Panc1 (cell line): Measurements from ENCODE around the gene CSNK1E. TPM values are rescaled to one million over a fixed set of nuclear protein-coding genes. Genes with fewer than 3 reads are reported as not detected.

Source experiments
- ATAC-seq: fragments of 200-7000 bp; cut with Tn5 transposase; 2 replicates; pipeline ENCODE4 v1.9.1; 2020; ENCODE audit warnings: mild to moderate bottlenecking, moderate library complexity
- BruUV-seq: library from RNA; stranded (reverse); fragments of 400-500 nt; replicated peaks from 2 replicates; lab custom pipeline; 2021; lab: Mats Ljungman, UMichigan
- CTCF ChIA-PET: fragments of 300-600 bp; sonication (Branson Sonifier 250); formaldehyde crosslinking; loops from one replicate; lab custom pipeline; 2022; ENCODE audit warnings: antibody characterized with exemption; lab: Charles Lee
- POLR2A ChIA-PET: fragments of 300-600 bp; sonication (Branson Sonifier 250); formaldehyde crosslinking; loops from one replicate; lab custom pipeline; 2022; ENCODE audit warnings: antibody characterized with exemption; lab: Charles Lee
- DNase-seq: peaks from one replicate; pipeline ENCODE4 v3.0.0-alpha.2; 2010; ENCODE audit warnings: low read depth, low spot score
- H3K27ac ChIP-seq: 2 replicates; pipeline ENCODE4 v1.5.1; 2011; ENCODE audit warnings: mild to moderate bottlenecking, low read length, inconsistent platforms
- H3K27me3 ChIP-seq: fragments of 200-500 bp; sonication (Bioruptor generic); 2 replicates; pipeline ENCODE4 v1.6.0; 2014; ENCODE audit warnings: low read length, inconsistent platforms; ENCODE audit not compliant: control insufficient read depth, insufficient read depth
- H3K36me3 ChIP-seq: fragments of 200-500 bp; sonication (Bioruptor generic); 2 replicates; pipeline ENCODE4 v1.5.1; 2014; ENCODE audit warnings: inconsistent platforms, mild to moderate bottlenecking, low read length, moderate library complexity; ENCODE audit not compliant: control insufficient read depth, insufficient read depth
- H3K4me1 ChIP-seq: 2 replicates; pipeline ENCODE4 v1.5.1; 2011; ENCODE audit warnings: inconsistent platforms, mild to moderate bottlenecking, low read length, moderate library complexity; ENCODE audit not compliant: control insufficient read depth, insufficient read depth
- H3K4me3 ChIP-seq, 2 experiments: 2 replicates each; pipeline ENCODE4 v1.5.1; 2011 to 2012; ENCODE audit warnings: low read depth in 2 of 2, low read length in 2 of 2, mild to moderate bottlenecking in 2 of 2, inconsistent platforms in 1 of 2, moderate library complexity in 1 of 2
- H3K9me3 ChIP-seq: fragments of 200-500 bp; sonication (Bioruptor generic); 2 replicates; pipeline ENCODE4 v1.5.1; 2014; ENCODE audit warnings: low read depth, mild to moderate bottlenecking, inconsistent platforms, low read length, moderate library complexity; ENCODE audit not compliant: control insufficient read depth, insufficient read depth
- POLR2AphosphoS5 ChIP-seq: IDR thresholded peaks from 2 replicates; pipeline ENCODE4 v1.6.1; 2012; ENCODE audit warnings: mild to moderate bottlenecking, low read depth, low read length, moderate library complexity
- SIN3A ChIP-seq: IDR thresholded peaks from 2 replicates; pipeline ENCODE4 v1.6.1; 2012; ENCODE audit warnings: low read depth, mild to moderate bottlenecking, low read length, moderate library complexity, borderline replicate concordance; ENCODE audit not compliant: insufficient read depth
- TCF7L2 ChIP-seq: IDR thresholded peaks from 2 replicates; pipeline ENCODE4 v1.6.1; 2011; ENCODE audit warnings: mild to moderate bottlenecking, low read depth, low read length, inconsistent platforms
- in situ Hi-C: cut with HindIII; loops from 2 replicates; pipeline ENCODE4 v1.10.0; 2016; ENCODE audit warnings: low sequenced_read_pairs, low pct_unique_long_range_greater_than_20kb
- intact Hi-C: fragments of 100-400 bp; cut with micrococcal nuclease; formaldehyde crosslinking; loops from one replicate; pipeline ENCODE4 v1.10.0; 2022; ENCODE audit not compliant: unreplicated experiment
- total RNA-seq: library from RNA; stranded (reverse); gene quantifications from one replicate; pipeline ENCODE4 v1.2.1, GENCODE V29; 2021; ENCODE audit not compliant: unreplicated experiment
- TF ChIP-seq, protein P1 (sequence below), 2 experiments: IDR thresholded peaks; 2 replicates each; pipeline ENCODE4 v1.6.1; 2011 to 2012; ENCODE audit warnings: low read depth in 2 of 2, control low read depth in 1 of 2, low read length in 1 of 2, mild to moderate bottlenecking in 1 of 2, moderate library complexity in 1 of 2; ENCODE audit not compliant: insufficient read depth in 1 of 2
- TF ChIP-seq, protein P2 (sequence below): fragments of 450-650 bp; IDR thresholded peaks from 2 replicates; pipeline ENCODE4 v1.5.1; 2017; ENCODE audit warnings: mild to moderate bottlenecking

The CSNK1E gene
- total RNA-seq, 1 experiment from 2014 or later, result 115 TPM

DNA sequence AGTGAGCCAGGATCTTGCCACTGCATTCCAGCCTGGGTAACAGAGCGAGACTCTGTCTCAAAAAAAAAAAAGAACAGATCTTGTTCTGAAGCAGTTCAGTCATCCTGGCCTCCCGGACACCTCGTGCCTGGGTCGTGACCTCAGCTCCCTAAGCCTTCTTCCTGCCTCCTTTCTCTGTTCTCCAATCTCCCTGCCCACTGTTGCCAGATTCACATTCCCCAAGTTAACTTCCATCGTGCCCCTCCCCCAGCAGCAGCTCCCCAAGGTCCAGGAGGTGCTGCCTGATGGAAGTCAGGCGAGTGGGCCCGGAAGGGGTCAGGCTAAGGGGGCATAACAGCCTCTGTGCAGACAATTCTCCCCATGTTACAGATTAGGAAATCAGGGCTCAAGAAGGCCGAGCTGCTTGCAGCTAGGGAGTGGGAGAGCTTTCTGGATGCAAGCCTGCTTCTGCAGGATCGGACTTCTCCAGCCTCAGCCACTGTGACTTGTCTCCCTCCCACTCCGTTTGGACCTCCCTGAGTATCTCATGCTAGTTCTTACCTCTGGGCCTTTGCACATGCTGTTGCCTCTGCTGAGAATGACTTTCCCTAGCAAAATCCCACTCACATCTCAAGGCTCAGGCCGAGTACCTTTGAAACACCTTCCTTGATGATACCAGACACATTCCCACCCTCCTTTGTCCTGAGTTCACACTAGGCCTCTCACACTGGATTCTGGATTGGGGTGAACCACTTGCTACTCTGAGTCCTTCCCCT lies 30.1 kb downstream of the CSNK1E start:
- Histone ChIP-seq H3K4me1 (no peaks in the 10 kb centered on the region; the same call in none of the 2 replicates), H3K27me3 (no peaks in the 10 kb centered on the region), H3K9me3 (no peaks in the 10 kb centered on the region), H3K27ac (no peak overlapping the region), H3K36me3 (no peaks in the 10 kb centered on the region), H3K4me3 (no peak overlapping the region)
- TF ChIP-seq, protein P1, sequence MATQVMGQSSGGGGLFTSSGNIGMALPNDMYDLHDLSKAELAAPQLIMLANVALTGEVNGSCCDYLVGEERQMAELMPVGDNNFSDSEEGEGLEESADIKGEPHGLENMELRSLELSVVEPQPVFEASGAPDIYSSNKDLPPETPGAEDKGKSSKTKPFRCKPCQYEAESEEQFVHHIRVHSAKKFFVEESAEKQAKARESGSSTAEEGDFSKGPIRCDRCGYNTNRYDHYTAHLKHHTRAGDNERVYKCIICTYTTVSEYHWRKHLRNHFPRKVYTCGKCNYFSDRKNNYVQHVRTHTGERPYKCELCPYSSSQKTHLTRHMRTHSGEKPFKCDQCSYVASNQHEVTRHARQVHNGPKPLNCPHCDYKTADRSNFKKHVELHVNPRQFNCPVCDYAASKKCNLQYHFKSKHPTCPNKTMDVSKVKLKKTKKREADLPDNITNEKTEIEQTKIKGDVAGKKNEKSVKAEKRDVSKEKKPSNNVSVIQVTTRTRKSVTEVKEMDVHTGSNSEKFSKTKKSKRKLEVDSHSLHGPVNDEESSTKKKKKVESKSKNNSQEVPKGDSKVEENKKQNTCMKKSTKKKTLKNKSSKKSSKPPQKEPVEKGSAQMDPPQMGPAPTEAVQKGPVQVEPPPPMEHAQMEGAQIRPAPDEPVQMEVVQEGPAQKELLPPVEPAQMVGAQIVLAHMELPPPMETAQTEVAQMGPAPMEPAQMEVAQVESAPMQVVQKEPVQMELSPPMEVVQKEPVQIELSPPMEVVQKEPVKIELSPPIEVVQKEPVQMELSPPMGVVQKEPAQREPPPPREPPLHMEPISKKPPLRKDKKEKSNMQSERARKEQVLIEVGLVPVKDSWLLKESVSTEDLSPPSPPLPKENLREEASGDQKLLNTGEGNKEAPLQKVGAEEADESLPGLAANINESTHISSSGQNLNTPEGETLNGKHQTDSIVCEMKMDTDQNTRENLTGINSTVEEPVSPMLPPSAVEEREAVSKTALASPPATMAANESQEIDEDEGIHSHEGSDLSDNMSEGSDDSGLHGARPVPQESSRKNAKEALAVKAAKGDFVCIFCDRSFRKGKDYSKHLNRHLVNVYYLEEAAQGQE (IDR thresholded peaks at IDR 0.05; ENCODE audit: insufficient read depth in 1 of 2, low read depth in 2 of 2, low read length in 1 of 2), result no peak
- no peak for TF ChIP-seq POLR2AphosphoS5
- TF ChIP-seq TCF7L2, result no peak
- TF ChIP-seq, protein P2, sequence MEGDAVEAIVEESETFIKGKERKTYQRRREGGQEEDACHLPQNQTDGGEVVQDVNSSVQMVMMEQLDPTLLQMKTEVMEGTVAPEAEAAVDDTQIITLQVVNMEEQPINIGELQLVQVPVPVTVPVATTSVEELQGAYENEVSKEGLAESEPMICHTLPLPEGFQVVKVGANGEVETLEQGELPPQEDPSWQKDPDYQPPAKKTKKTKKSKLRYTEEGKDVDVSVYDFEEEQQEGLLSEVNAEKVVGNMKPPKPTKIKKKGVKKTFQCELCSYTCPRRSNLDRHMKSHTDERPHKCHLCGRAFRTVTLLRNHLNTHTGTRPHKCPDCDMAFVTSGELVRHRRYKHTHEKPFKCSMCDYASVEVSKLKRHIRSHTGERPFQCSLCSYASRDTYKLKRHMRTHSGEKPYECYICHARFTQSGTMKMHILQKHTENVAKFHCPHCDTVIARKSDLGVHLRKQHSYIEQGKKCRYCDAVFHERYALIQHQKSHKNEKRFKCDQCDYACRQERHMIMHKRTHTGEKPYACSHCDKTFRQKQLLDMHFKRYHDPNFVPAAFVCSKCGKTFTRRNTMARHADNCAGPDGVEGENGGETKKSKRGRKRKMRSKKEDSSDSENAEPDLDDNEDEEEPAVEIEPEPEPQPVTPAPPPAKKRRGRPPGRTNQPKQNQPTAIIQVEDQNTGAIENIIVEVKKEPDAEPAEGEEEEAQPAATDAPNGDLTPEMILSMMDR, result no peak
- no peak for TF ChIP-seq SIN3A
- DNase-seq, result no peak
- ChIA-PET CTCF (no interaction called here), POLR2A (no interaction called here)
- no TSS peak for BruUV-seq
- ATAC-seq, result no peak
- intact Hi-C loops (no loop called here), in situ Hi-C loops (no loop called here)

DNA sequence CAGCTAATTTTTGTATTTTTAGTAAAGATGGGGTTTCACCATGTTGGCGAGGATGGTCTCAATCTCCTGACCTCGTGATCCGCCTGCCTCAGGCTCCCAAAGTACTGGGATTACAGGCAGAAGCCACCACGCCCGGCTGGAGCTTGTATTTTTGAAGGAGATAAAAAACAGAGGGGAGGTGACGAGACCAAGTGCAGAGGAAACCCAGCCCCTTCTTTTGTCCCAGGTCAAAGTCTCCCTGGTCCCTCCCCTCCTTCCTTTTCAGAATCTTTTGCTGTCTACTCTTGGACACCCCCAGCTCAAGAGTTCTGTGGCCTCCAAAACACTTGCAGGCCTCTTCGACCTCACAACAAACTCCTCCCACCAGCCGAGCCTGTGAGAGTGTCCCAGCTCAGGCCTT lies 32.2 kb downstream of the CSNK1E start:
- POLR2A ChIA-PET, result interaction anchor here (0.6 kb wide), 1 partner anchor 245 kb away, joined by 3 read pairs; no protein-coding TSS in a partner anchor
- Histone ChIP-seq H3K36me3 (no peaks in the 10 kb centered on the region), H3K4me3 (no peak overlapping the region), H3K27me3 (no peaks in the 10 kb centered on the region), H3K9me3 (no peaks in the 10 kb centered on the region), H3K4me1 (no peaks in the 10 kb centered on the region; the same call in none of the 2 replicates), H3K27ac (no peak overlapping the region)
- TF ChIP-seq, protein P2, result no peak
- TF ChIP-seq, protein P1 (IDR thresholded peaks at IDR 0.05; ENCODE audit: insufficient read depth in 1 of 2, low read depth in 2 of 2, low read length in 1 of 2), result no peak
- TF ChIP-seq POLR2AphosphoS5 (no peak), TCF7L2 (no peak), SIN3A (no peak)
- no peak for ATAC-seq
- DNase-seq, result no peak
- in situ Hi-C loops, result no loop called here
- intact Hi-C loops, result no loop called here
- no TSS peak for BruUV-seq
- CTCF ChIA-PET, result no interaction called here
